Subcutaneous abdominal adipose tissue (tissue), 5 donors: ENCODE results near the gene CTXN1.
"Not testable (repeated sequence)": the region's sequence is repeated elsewhere in the genome, so short reads cannot be mapped to it uniquely, and the experiment has no call there.

Source experiments
- H3K27ac ChIP-seq: one replicate; pipeline ENCODE4 v1.7.0; 2013; ENCODE audit warnings: low read depth, mild to moderate bottlenecking, inconsistent platforms, low read length, moderate library complexity
- H3K27me3 ChIP-seq, 5 donors: one replicate each; pipeline ENCODE4 v1.7.0; 2013; ENCODE audit warnings: low read length in 5 of 5, inconsistent platforms in 1 of 5; ENCODE audit not compliant: control insufficient read depth in 5 of 5, insufficient read depth in 4 of 5
- H3K36me3 ChIP-seq, 5 donors: one replicate each; pipeline ENCODE4 v1.7.0; 2013; ENCODE audit warnings: low read length in 5 of 5; ENCODE audit not compliant: control insufficient read depth in 5 of 5, insufficient read depth in 5 of 5
- H3K4me1 ChIP-seq, 5 donors: one replicate each; pipeline ENCODE4 v1.7.0; 2013; ENCODE audit warnings: low read length in 5 of 5, mild to moderate bottlenecking in 3 of 5, moderate library complexity in 1 of 5; ENCODE audit not compliant: control insufficient read depth in 5 of 5, insufficient read depth in 5 of 5
- H3K4me3 ChIP-seq, 5 donors: one replicate each; pipeline ENCODE4 v1.7.0; 2013; ENCODE audit warnings: low read length in 5 of 5, low read depth in 1 of 5
- H3K9ac ChIP-seq, 5 donors: one replicate each; pipeline ENCODE4 v1.7.0; 2013; ENCODE audit warnings: low read length in 5 of 5, mild to moderate bottlenecking in 4 of 5, moderate library complexity in 3 of 5
- H3K9me3 ChIP-seq, 5 donors: one replicate each; pipeline ENCODE4 v1.7.0; 2013; ENCODE audit warnings: low read length in 5 of 5; ENCODE audit not compliant: control insufficient read depth in 5 of 5
- donor health status: healthy.
- donor health status: healthy.
- donor health status: healthy.
- donor health status: healthy.
- donor health status: healthy.

Gene CTXN1

GRCh38 chr19:7920519-7921301 lies 5.2 kb downstream of the CTXN1 start:
- no peaks in the 10 kb centered on the region for H3K9me3 ChIP-seq

GRCh38 chr19:7919610-7920518 lies 6.1 kb downstream of the CTXN1 start, which contains the start of gene SNAPC2:
Gene SNAPC2 (plus strand): TSS chr19:7920338. CDS start chr19:7920367, 29 bp downstream.
- Histone ChIP-seq H3K36me3 (peaks cover 0 to 15% (median 12%) of the 10 kb centered on the region in 5 donors), H3K9me3 (no peaks in the 10 kb centered on the region), H3K27me3 (peaks cover 19 to 30% (median 28%) of the 10 kb centered on the region in 5 donors), H3K4me3 (peak within 1 kb of the TSS; percentile 79 to 94 (median 83)), H3K4me1 (peaks cover 11 to 53% (median 43%) of the 10 kb centered on the region in 5 donors), H3K27ac (peak within 1 kb of the TSS; percentile 60), H3K9ac (peak within 1 kb of the TSS; percentile 33 to 83 (median 72))

More at GRCh38 chr19:7920519-7921301, 5.2 kb downstream of the CTXN1 start:
- H3K27ac ChIP-seq, result peak overlapping the region; percentile 60
- peak overlapping the region; percentile 79 to 94 (median 83) for H3K4me3 ChIP-seq
- peaks cover 12 to 24% (median 20%) of the 10 kb centered on the region in 5 donors for H3K27me3 ChIP-seq
- H3K9ac ChIP-seq, result peak overlapping the region; percentile 33 to 83 (median 72)
- H3K36me3 ChIP-seq, result peaks cover 0 to 15% (median 12%) of the 10 kb centered on the region in 5 donors
- peaks cover 11 to 60% (median 47%) of the 10 kb centered on the region in 5 donors for H3K4me1 ChIP-seq

GRCh38 chr19:7918615-7919421 lies 7.1 kb downstream of the CTXN1 start:
- Histone ChIP-seq H3K27me3 (peaks cover 24 to 34% (median 30%) of the 10 kb centered on the region in 5 donors), H3K9me3 (no peaks in the 10 kb centered on the region), H3K9ac (no peak overlapping the region), H3K4me1 (peaks cover 11 to 50% (median 43%) of the 10 kb centered on the region in 5 donors), H3K4me3 (no peak overlapping the region), H3K36me3 (peaks cover 0 to 15% (median 12%) of the 10 kb centered on the region in 5 donors), H3K27ac (no peak overlapping the region)

- peaks cover 0 to 17% (median 11%) of the 10 kb centered on the region in 5 donors for H3K36me3 ChIP-seq
- not testable (repeated sequence) for H3K9me3 ChIP-seq, H3K9ac ChIP-seq, H3K27ac ChIP-seq
- H3K27me3 ChIP-seq, result peaks cover 24 to 34% (median 30%) of the 10 kb centered on the region in 5 donors
- H3K4me3 ChIP-seq, result peak overlapping the region in 2 of 5 donors; percentile 14 to 51
- H3K4me1 ChIP-seq, result peaks cover 11 to 50% (median 43%) of the 10 kb centered on the region in 5 donors
These were observed 7.8 kb downstream of the CTXN1 start for GRCh38 chr19:7918062-7918614.

GRCh38 chr19:7917267-7918061 lies 8.5 kb downstream of the CTXN1 start:
- peak overlapping the region in 3 of 5 donors; percentile 14 to 51 (median 22) for H3K4me3 ChIP-seq

GRCh38 chr19:7916955-7917266 lies 9.0 kb downstream of the CTXN1 start:
- H3K4me3 ChIP-seq, result peak overlapping the region in 1 of 5 donors; percentile 51
- peaks cover 0 to 16% (median 9%) of the 10 kb centered on the region in 5 donors for H3K36me3 ChIP-seq
- H3K27ac ChIP-seq, result no peak overlapping the region
- no peaks in the 10 kb centered on the region for H3K9me3 ChIP-seq
- H3K27me3 ChIP-seq, result peaks cover 24 to 34% (median 30%) of the 10 kb centered on the region in 5 donors
- H3K4me1 ChIP-seq, result peaks cover 10 to 46% (median 37%) of the 10 kb centered on the region in 5 donors
- no peak overlapping the region for H3K9ac ChIP-seq

More at GRCh38 chr19:7917267-7918061, 8.5 kb downstream of the CTXN1 start:
- H3K27ac ChIP-seq, result no peak overlapping the region
- no peak overlapping the region for H3K9ac ChIP-seq
- no peaks in the 10 kb centered on the region for H3K9me3 ChIP-seq
- H3K4me1 ChIP-seq, result peaks cover 11 to 50% (median 43%) of the 10 kb centered on the region in 5 donors
- H3K36me3 ChIP-seq, result peaks cover 0 to 17% (median 10%) of the 10 kb centered on the region in 5 donors
- peaks cover 24 to 34% (median 30%) of the 10 kb centered on the region in 5 donors for H3K27me3 ChIP-seq

GRCh38 chr19:7916103-7916954 lies 9.6 kb downstream of the CTXN1 start:
- no peak overlapping the region for H3K27ac ChIP-seq
- peaks cover 0 to 21% (median 14%) of the 10 kb centered on the region in 5 donors for H3K36me3 ChIP-seq
- peaks cover 4 to 40% (median 31%) of the 10 kb centered on the region in 5 donors for H3K4me1 ChIP-seq
- no peaks in the 10 kb centered on the region for H3K9me3 ChIP-seq
- H3K9ac ChIP-seq, result no peak overlapping the region
- peaks cover 24 to 34% (median 30%) of the 10 kb centered on the region in 5 donors for H3K27me3 ChIP-seq
- peak overlapping the region in 1 of 5 donors; percentile 42 for H3K4me3 ChIP-seq
